Measurements from ENCODE around the gene RAPGEF4. TPM values are rescaled to one million over a fixed set of nuclear protein-coding genes. Genes with fewer than 3 reads are reported as not detected.

Gene RAPGEF4
- total and polyA plus RNA-seq, 2 of the 13 experiments (the other 11 are each of a cell fraction or from before 2014, with no cell fraction given): 0.78 to 0.91 TPM

DNA sequence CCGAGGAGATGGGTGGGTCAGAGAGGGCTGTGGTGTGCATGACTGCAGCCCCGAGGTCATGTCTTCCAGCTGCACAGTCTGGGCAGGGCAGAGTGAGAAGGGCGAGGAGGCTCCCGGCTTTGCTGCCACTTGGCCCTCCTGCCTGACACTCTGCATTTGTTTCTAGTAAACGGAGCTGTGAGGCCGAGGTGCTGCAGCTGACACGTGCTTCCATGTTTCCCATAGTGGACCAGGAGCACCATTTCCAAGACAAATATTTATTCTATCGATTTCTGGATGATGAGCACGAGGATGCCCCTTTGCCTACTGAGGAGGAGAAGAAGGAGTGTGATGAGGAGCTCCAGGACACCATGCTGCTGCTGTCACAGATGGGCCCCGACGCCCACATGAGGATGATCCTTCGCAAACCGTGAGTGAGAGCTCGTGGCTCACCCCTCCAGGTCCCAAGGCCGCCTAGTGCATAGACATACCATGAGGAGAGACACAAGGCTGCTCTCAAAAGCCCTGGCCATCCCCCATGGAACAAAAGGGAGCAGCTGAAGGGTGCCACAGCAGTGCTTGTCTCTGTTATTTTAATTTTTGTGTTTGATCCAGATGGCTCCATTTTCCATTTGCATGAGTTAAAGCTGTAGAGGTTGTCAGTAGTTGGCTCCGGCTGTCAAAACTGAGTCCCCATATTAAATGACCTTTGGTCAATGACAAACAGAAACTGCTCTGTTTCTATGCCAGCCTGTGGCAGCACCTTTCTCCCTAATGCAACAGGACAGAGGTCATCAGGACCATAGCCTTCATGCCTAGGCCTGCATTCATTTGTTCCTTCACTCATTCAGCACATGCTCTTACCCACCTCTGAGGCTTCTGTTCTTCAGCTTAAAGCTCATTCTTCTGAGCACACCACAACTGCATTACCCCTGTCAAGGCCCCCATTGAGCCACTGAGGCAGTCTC, 231.7 kb downstream of the RAPGEF4 start (continued):
- TF ChIP-seq NFE2L2 (IDR thresholded peaks at IDR 0.05; ENCODE audit: low read length): no peak
- TF ChIP-seq ZNF615 (CRISPR knock-in tag; IDR thresholded peaks at IDR 0.05; ENCODE audit: borderline replicate concordance): no peak

DNA sequence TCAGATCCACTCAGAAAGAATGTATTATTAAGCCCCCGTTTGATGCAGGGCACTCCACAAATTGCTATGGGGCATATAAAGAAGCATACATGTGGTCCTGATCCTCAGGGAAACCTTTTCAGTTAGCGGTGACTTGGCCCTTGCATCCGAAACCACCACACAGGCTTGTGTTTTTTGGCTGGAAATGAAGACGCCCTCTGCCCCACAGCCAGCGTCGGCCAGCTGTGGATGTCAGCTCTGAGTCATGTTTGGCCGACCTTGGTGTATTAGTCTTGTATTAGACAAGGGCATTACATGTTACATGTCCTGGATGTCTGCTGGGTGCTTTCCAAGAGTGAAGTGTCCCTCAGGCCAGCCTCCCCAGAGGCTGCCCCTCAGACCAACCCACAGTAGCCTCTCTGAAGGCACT, 232.4 kb downstream of the RAPGEF4 start:
- Histone ChIP-seq H3K27me3 (ENCODE audit: control insufficient read depth in 1 of 2, insufficient read depth in 2 of 2, low read length in 2 of 2) (peaks cover 0 to 2% of the 10 kb centered on the region in 2 experiments; a peak in 1 of 5 replicates), H3K79me2 (ENCODE audit: insufficient read depth, low read length) (no peaks in the 10 kb centered on the region), H3K4me1 (ENCODE audit: insufficient read depth, low read length) (peaks cover 26% of the 10 kb centered on the region), H3K4me2 (ENCODE audit: low read depth, low read length) (peak overlapping the region; percentile 60), H2AFZ (ENCODE audit: low read length) (no peak overlapping the region), H4K20me1 (ENCODE audit: insufficient read depth, low read length) (no peaks in the 10 kb centered on the region), H3K36me3 (replicated peaks in 1 of 2; ENCODE audit: control insufficient read depth in 1 of 2, insufficient read depth in 2 of 2, low read length in 2 of 2) (no peaks in the 10 kb centered on the region), H3K9ac (ENCODE audit: insufficient read depth, low read depth, low read length) (no peak overlapping the region; the same call in 1 of the 2 replicates), H3K27ac (ENCODE audit: extremely low read length, insufficient read depth, low read length) (no peak overlapping the region), H3K9me3 (ENCODE audit: low read length) (no peaks in the 10 kb centered on the region), H3K4me3 (replicated peaks in 1 of 3; ENCODE audit: insufficient read depth in 1 of 3, low read depth in 2 of 3, low read length in 3 of 3) (peak overlapping the region in 1 of 3 experiments; percentile 3; a peak in 1 of 6 replicates)
- DNase-seq (ENCODE audit: low spot score) (peak; percentile 20), FAIRE-seq (no peak), ATAC-seq (peak; percentile 63)
- ChIA-PET CTCF (ENCODE audit: low intra/inter-chr PET ratio, low total read pairs) (no interaction called here), POLR2A (no interaction called here)
- intact Hi-C loops (cut with micrococcal nuclease; ENCODE audit: unreplicated experiment): no loop called here
- 18% methylated on average over 7 of the region's 7 CpGs for WGBS (ENCODE audit: low lambda C conversion rate)
- BruUV-seq (replicated peaks): no TSS peak
- in situ Hi-C loops (cut with HindIII; ENCODE audit: extremely low pct_ligation_motif_present, low pct_unique_long_range_greater_than_20kb): no loop called here
- TF ChIP-seq FOSL2 (CRISPR knock-in tag; IDR thresholded peaks at IDR 0.05): peak; percentile 82
- TF ChIP-seq TBL1XR1 (IDR thresholded peaks at IDR 0.05; ENCODE audit: borderline replicate concordance, low read length, partially characterized antibody): peak; percentile 21
- TF ChIP-seq, protein P1, sequence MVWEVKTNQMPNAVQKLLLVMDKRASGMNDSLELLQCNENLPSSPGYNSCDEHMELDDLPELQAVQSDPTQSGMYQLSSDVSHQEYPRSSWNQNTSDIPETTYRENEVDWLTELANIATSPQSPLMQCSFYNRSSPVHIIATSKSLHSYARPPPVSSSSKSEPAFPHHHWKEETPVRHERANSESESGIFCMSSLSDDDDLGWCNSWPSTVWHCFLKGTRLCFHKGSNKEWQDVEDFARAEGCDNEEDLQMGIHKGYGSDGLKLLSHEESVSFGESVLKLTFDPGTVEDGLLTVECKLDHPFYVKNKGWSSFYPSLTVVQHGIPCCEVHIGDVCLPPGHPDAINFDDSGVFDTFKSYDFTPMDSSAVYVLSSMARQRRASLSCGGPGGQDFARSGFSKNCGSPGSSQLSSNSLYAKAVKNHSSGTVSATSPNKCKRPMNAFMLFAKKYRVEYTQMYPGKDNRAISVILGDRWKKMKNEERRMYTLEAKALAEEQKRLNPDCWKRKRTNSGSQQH (CRISPR knock-in tag; IDR thresholded peaks at IDR 0.05; ENCODE audit: low read depth): 0 out of 2 replicates have a peak, but pooled peaks have one; percentile 49
- TF ChIP-seq ZNF501 (CRISPR knock-in tag; IDR thresholded peaks at IDR 0.05): 0 out of 2 replicates have a peak, but pooled peaks have one; percentile 10
- TF ChIP-seq NFE2L1 (CRISPR knock-in tag; IDR thresholded peaks at IDR 0.05; ENCODE audit: borderline replicate concordance): no peak
- no peak for TF ChIP-seq BRCA1 (CRISPR knock-in tag; IDR thresholded peaks at IDR 0.05)
- TF ChIP-seq NAIF1 (CRISPR knock-in tag; IDR thresholded peaks at IDR 0.05; ENCODE audit: borderline replicate concordance): no peak
- TF ChIP-seq, protein P2, sequence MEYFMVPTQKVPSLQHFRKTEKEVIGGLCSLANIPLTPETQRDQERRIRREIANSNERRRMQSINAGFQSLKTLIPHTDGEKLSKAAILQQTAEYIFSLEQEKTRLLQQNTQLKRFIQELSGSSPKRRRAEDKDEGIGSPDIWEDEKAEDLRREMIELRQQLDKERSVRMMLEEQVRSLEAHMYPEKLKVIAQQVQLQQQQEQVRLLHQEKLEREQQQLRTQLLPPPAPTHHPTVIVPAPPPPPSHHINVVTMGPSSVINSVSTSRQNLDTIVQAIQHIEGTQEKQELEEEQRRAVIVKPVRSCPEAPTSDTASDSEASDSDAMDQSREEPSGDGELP (IDR thresholded peaks at IDR 0.05; ENCODE audit: borderline replicate concordance, low read depth): peak; percentile 57; the same call in 1 of the 2 replicates
- TF ChIP-seq, protein P3, sequence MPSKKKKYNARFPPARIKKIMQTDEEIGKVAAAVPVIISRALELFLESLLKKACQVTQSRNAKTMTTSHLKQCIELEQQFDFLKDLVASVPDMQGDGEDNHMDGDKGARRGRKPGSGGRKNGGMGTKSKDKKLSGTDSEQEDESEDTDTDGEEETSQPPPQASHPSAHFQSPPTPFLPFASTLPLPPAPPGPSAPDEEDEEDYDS (CRISPR knock-in tag; IDR thresholded peaks at IDR 0.05): no peak
- peak; percentile 56; the same call in 1 of the 2 replicates for TF ChIP-seq PPARG (CRISPR knock-in tag; conservative IDR thresholded peaks at IDR 0.05)
- peak; percentile 60 for TF ChIP-seq BCL6 (CRISPR knock-in tag; IDR thresholded peaks at IDR 0.05)
- no peak for TF ChIP-seq SMAD1 (CRISPR knock-in tag; IDR thresholded peaks at IDR 0.05; ENCODE audit: borderline replicate concordance, low read depth)
- TF ChIP-seq ZNF746 (CRISPR knock-in tag; IDR thresholded peaks at IDR 0.05): no peak
- no peak for TF ChIP-seq RFX5 (IDR thresholded peaks at IDR 0.05; ENCODE audit: low read depth, low read length)
- TF ChIP-seq ZNF7 (CRISPR knock-in tag; IDR thresholded peaks at IDR 0.05): no peak
- TF ChIP-seq MTA1 (CRISPR knock-in tag; IDR thresholded peaks at IDR 0.05; ENCODE audit: borderline replicate concordance): no peak

Data from HepG2 (cell line).